GM19395 (cell line): ENCODE measurements around the gene APOL4.
A peak's percentile ranks its signal among the peaks of the same experiment; 100 is the strongest.
"Not testable (repeated sequence)": the region's sequence is repeated elsewhere in the genome, so short reads cannot be mapped to it uniquely, and the experiment has no call there.

ENCODE experiments used
- ATAC-seq: cut with Tn5 transposase; IDR thresholded peaks from one replicate; pipeline ENCODE4 v1.9.1; 2021; ENCODE audit warnings: mild to moderate bottlenecking, moderate library complexity; ENCODE audit not compliant: unreplicated experiment

The APOL4 gene

DNA sequence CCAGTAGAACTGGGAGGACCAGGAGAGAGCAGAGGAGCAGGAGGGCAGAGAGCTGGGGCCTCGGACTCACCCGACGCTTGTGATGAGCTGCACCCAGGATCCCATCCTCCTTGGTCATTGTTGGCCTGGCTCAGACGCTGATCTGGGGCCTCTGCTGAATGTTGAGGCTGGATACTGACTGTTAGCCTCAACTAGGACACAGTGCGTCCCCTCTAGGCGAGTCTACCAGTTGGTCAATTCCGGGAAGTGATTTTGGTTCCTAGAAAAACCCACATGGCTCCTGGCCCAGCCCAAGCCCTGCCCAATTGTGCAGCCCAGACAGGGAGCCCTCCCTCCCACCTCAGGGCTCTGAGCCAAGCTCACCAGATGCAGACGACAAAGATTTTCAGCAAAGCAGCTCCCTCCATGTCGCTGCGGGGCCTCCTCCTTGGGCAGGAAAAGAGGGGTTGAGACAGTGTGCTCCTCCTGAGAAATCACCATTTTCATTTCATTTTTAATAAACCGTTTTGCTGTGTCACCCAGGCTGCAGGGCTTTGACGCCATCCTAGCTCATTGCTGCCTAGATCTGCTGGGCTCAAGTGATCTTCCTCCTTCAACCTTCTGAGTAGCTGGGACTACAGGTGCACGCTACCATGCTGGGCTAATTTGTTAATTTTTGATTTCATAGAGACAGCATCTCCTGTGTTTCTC is at the start of gene APOL4:
Gene APOL4 (minus strand): TSS at position 180 of the 690 bp plus-strand sequence. CDS start 75 bp downstream, at position 105.
- no peak for ATAC-seq

- not testable (repeated sequence) for ATAC-seq
Observed at GRCh38 chr22:36250292-36250960, 48.8 kb upstream of the APOL4 start.

GRCh38 chr22:36249160-36249559 is 47.6 kb upstream of the APOL4 start:
- ATAC-seq = no peak

DNA sequence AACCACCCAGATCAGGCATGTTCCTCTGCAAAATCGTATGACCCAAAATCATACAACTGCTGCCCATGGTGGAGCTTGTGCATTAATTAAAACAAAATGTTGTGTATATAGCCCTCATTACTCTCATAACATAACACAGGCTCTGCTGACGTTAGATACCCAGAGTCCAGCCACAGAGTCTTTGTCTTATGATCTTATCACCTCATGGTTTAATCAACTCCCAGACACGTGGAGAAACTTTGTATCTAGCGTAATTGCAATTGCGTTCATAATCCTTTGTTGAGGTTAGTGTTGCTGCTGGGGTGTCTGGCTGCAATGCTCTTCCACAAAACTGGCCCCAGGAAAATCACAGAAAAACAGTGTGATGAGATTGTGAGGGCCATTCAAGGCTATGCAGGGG is 46.3 kb upstream of the APOL4 start:
- no peak for ATAC-seq

DNA sequence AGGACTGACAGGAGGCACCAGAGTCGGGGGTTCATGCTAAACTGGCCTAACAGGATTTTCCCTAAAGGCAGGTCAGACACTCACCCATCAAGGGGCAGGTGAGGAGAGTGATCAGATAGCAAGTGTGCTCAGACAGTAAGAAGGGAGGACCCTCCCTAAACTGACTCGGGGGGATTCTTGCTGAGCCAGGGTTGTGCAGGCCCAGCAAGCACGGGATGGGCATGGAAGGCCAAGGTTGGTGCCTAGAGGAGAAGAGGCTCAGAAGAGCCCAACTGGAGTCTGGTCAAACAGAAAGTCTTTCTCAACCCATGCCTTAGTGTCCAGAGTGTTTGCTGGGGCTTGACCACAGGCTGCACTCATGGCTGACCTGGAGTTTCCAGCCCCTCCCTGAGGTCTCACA is 45.1 kb upstream of the APOL4 start:
- no peak for ATAC-seq

DNA sequence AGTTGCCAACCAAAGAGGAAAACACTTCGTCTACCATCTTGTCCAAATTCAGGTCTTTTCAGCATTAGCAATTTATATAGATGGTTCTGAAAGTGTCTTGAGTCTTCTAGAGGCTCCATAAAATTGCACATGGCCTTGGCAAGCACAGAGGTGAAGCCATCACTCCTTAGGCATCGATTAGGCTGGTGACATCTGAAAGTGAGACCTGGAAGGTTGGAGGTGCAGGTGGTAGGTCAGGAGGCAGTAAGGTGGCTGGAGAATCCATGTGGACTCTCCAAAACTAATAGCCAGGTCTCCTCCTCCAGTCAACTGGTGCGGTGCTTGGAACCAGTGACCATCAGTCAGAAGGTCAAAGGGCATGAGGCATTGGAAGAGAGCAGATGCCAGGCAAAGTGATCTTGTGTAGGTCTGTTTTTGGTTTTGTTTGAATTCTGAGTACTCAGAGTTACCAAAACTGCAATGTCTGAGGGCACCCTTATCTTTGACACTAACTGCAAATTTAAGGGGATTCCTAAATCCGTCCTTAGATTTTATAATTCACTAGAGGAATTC is 44.3 kb upstream of the APOL4 start:
- ATAC-seq = no peak

GRCh38 chr22:36244522-36245391 is 43.1 kb upstream of the APOL4 start:
- ATAC-seq = no peak

- no peak for ATAC-seq
Observed at GRCh38 chr22:36243986-36244385, 42.4 kb upstream of the APOL4 start.

GRCh38 chr22:36239401-36240171 is 38.0 kb upstream of the APOL4 start, which contains the start of gene APOL2:
TSS of gene APOL2 (minus strand) at chr22:36239527. CDS start at chr22:36233162, 6,365 bp downstream.
- peak; percentile 87 for ATAC-seq

DNA sequence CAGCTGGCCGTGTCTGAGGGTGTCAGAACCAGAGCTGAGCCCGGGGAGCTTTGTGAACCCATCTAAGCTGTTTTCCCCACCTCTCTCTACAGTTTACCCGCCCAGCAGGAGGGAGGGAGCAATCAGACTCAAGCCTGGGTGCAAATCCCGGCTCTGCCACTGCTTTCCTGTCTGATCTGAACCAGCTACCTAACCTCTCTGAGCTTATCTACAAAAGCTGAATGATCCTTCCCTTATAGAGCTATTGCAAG is 37.5 kb upstream of the APOL4 start:
- ATAC-seq = peak; percentile 17

- ATAC-seq = peak; percentile 13
Observed at GRCh38 chr22:36238373-36239149, 37.0 kb upstream of the APOL4 start.

DNA sequence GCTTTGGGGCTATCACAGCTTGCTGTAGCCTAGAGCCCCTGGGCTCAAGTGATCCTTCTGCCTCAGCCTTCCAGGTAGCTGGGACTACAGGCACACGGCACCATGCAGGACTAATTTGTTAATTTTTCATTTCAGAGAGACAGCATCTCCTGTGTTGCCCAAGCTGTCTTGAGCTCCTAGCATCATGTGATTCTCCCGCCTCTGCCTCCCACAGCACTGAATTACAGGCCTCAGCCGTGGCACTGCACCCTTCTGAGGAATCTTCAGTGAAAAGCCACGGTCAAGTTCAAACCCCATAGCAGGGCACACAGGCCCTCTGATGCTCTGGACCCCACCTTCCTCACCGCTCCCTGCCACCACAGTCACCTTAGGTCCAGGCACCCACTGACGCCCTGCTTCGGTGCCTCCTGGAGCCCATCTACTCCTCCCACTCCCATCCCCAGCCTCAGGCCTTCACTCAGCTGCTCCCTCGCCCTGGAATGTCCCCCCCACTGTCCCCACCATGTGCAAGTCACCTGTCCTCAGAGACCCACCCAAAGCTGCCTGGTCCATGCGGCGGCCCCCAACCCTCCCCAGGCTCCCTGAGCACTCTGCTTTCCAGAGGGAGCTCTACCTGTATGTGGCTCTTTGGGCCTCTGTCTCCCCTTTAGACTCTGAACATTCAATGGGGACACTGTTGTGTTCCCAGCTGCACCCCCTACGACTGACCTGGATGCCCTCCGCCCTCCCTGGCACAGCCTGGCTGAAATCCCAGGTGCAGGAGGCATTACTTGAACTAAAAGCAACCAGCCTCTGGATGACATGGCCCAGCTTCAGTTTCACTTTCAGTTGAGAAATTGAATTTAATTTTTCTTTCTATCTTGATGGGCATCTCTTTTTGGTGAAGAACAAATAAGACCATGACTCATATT is 36.1 kb upstream of the APOL4 start:
- no peak for ATAC-seq

GRCh38 chr22:36236388-36237319 is 35.0 kb upstream of the APOL4 start:
- no peak for ATAC-seq

DNA sequence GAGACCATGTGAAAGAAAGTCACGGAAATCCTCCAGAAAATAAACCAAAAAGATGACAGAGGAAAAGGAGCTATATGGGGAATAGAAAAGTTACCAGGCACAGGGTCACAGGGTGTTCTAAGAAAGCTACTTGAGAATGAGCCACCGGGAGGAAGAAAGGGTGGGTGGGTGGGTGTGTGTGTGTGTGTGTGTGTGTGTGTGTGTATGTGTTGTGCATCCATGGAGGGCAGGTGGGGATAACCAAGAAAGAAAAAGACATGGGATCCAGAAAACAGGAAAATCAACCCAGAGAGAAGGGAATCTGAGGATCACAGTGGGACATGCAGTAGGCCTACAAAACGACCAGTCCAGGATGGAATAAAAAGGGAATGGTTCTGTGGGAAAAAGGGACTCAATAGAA is 34.0 kb upstream of the APOL4 start:
- no peak for ATAC-seq

GRCh38 chr22:36234919-36235318 is 33.3 kb upstream of the APOL4 start:
- ATAC-seq = no peak

GRCh38 chr22:36234213-36234612 is 32.6 kb upstream of the APOL4 start:
- ATAC-seq = no peak

GRCh38 chr22:36233796-36234195 is 32.2 kb upstream of the APOL4 start:
- no peak for ATAC-seq
